ENCODE measurements around the gene FAM120B. TPM values are rescaled to one million over a fixed set of nuclear protein-coding genes. Genes with fewer than 3 reads are reported as not detected.

The FAM120B gene
- total RNA-seq, 4 donors from 2014 or later: 24.6 to 40.3 (median 31.9) TPM

DNA sequence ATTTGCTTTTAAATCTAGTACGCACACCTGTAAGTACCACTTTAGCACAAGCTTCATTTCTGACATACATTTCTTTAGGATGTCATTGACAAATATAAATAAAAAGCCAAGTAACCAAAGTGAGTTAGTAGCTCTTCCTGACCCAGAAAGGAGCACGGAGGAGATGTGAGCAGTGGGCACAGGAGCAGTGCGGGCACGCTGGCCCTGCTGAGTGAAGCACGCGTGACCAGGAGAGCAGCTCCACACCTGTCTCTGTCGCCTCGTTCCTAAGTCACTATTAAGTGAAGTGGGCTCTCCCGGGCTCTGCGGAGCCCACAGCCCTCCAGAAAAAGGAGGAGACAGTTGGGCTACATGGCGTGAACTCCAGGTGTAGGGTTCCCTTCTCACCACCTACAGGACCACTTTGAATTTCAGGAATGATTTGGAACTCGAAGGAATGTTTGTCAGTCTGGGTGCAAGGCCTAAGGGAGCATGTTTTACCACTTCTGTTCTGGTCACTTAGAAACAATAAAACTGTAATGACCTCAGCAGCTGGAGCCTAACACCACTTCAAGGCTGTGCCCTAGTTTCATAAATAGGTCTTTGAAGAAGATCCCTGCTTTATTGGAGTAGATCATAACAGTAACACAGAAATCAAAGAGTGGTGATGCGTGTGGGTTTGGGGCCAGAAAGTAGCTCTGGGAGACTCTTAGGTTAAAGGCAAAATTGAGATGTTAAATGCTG is 95.9 kb downstream of the FAM120B start:
- 76 to 86% methylated on average over 4 to 11 of the region's 13 CpGs for WGBS, 2 donors (ENCODE audit: low coverage in 1 of 2)
- H3K9me3 ChIP-seq: no peaks in the 10 kb centered on the region
- H3K27ac ChIP-seq: no peak overlapping the region
- no peaks in the 10 kb centered on the region for H3K4me1 ChIP-seq
- no peak for TF ChIP-seq POLR2A (IDR thresholded peaks at IDR 0.05)
- TF ChIP-seq EP300 (IDR thresholded peaks at IDR 0.05): no peak
- TF ChIP-seq, protein P1, sequence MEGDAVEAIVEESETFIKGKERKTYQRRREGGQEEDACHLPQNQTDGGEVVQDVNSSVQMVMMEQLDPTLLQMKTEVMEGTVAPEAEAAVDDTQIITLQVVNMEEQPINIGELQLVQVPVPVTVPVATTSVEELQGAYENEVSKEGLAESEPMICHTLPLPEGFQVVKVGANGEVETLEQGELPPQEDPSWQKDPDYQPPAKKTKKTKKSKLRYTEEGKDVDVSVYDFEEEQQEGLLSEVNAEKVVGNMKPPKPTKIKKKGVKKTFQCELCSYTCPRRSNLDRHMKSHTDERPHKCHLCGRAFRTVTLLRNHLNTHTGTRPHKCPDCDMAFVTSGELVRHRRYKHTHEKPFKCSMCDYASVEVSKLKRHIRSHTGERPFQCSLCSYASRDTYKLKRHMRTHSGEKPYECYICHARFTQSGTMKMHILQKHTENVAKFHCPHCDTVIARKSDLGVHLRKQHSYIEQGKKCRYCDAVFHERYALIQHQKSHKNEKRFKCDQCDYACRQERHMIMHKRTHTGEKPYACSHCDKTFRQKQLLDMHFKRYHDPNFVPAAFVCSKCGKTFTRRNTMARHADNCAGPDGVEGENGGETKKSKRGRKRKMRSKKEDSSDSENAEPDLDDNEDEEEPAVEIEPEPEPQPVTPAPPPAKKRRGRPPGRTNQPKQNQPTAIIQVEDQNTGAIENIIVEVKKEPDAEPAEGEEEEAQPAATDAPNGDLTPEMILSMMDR (IDR thresholded peaks at IDR 0.05): no peak
- no peak for TF ChIP-seq POLR2AphosphoS5 (IDR thresholded peaks at IDR 0.05)
- H3K4me3 ChIP-seq: no peak overlapping the region
- H3K36me3 ChIP-seq: peaks cover 0 to 92% of the 10 kb centered on the region in 2 donors
- no peaks in the 10 kb centered on the region for H3K27me3 ChIP-seq
- no peak for ATAC-seq

DNA sequence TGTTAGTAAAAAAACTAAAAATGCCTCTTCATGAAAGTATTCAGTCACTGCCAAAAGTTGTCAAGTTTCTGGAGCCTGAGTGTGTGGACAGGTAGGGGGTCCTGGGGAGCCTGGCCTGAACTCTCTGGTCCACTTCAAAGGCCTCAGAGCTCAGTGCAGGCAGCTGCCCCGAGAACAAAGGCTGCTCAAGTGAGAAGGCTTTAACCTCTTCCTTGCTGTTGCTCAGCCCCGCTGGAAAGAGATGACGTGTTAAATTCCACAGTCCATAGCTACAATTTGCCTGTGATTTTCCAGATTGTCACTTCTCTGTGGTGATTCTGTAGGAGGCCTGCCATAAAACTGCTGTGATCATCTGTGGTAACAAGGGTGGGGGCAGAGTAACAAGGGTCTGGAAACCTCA is 96.9 kb downstream of the FAM120B start:
- no peaks in the 10 kb centered on the region for H3K4me1 ChIP-seq
- H3K27ac ChIP-seq: no peak overlapping the region
- no peaks in the 10 kb centered on the region for H3K27me3 ChIP-seq
- WGBS, 2 donors (ENCODE audit: low coverage in 1 of 2): 70% methylated on average over 2 of the region's 3 CpGs; no CpG with 5 or more reads in 1 of the 2 donors
- TF ChIP-seq POLR2A (IDR thresholded peaks at IDR 0.05) (no peak), EP300 (IDR thresholded peaks at IDR 0.05) (no peak), POLR2AphosphoS5 (IDR thresholded peaks at IDR 0.05) (no peak)
- TF ChIP-seq, protein P1 (IDR thresholded peaks at IDR 0.05): no peak
- H3K4me3 ChIP-seq: no peak overlapping the region
- H3K36me3 ChIP-seq: peaks cover 0 to 86% of the 10 kb centered on the region in 2 donors
- ATAC-seq: no peak
- no peaks in the 10 kb centered on the region for H3K9me3 ChIP-seq

DNA sequence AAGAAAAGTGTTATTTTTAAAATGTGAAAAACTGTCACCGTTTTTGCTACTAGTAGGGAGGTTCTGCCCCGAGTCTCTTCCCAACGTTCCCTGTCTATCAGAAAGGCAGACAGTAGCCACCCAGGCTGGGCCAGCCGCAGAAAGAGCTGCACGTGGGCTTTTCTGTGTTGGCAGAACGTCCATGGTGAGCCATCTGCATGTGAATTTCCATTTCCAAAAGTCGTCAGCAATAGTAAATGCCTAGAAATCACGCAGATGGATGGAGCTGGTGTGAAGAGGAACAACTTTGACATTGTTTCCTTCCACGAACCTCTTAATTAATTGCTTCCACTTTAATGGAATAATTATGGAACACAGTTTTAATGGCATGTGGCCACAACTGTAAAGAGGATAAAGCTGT is 97.5 kb downstream of the FAM120B start:
- peaks cover 0 to 81% of the 10 kb centered on the region in 2 donors for H3K36me3 ChIP-seq
- no peaks in the 10 kb centered on the region for H3K9me3 ChIP-seq
- no peak overlapping the region for H3K4me3 ChIP-seq
- H3K27ac ChIP-seq: no peak overlapping the region
- 62 to 64% methylated on average over 5 to 9 of the region's 9 CpGs for WGBS, 2 donors (ENCODE audit: low coverage in 1 of 2)
- ATAC-seq: no peak
- no peaks in the 10 kb centered on the region for H3K4me1 ChIP-seq
- TF ChIP-seq EP300 (IDR thresholded peaks at IDR 0.05) (no peak), POLR2A (IDR thresholded peaks at IDR 0.05) (no peak), POLR2AphosphoS5 (IDR thresholded peaks at IDR 0.05) (no peak)
- TF ChIP-seq, protein P1 (IDR thresholded peaks at IDR 0.05): no peak
- H3K27me3 ChIP-seq: no peaks in the 10 kb centered on the region

DNA sequence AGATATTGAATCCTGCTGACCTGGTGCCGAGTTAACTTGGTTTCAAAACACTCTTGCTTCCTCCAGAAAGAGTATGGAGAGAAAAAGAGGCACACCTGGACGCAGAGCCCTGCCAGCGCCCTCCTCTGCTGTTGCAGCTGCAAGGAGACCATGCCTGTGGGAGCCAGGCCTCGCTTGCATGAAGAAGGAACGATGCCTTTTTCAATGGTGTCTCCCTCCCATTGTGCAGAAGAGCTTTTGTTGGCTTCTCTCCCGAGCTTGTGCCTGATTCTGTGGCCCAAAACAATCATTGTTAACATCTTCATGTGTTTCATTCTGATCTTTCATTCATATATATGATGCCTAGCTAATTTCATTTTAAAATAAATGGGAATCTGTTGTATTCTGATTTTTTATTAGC is 98.1 kb downstream of the FAM120B start:
- H3K36me3 ChIP-seq: peaks cover 0 to 76% of the 10 kb centered on the region in 2 donors
- H3K27ac ChIP-seq: no peak overlapping the region
- H3K27me3 ChIP-seq: no peaks in the 10 kb centered on the region
- no peak overlapping the region for H3K4me3 ChIP-seq
- ATAC-seq: no peak
- 75 to 85% methylated on average over 5 to 6 of the region's 6 CpGs for WGBS, 2 donors (ENCODE audit: low coverage in 1 of 2)
- H3K9me3 ChIP-seq: no peaks in the 10 kb centered on the region
- TF ChIP-seq POLR2AphosphoS5 (IDR thresholded peaks at IDR 0.05): no peak
- TF ChIP-seq EP300 (IDR thresholded peaks at IDR 0.05): no peak
- TF ChIP-seq, protein P1 (IDR thresholded peaks at IDR 0.05): no peak
- TF ChIP-seq POLR2A (IDR thresholded peaks at IDR 0.05): no peak
- no peaks in the 10 kb centered on the region for H3K4me1 ChIP-seq

All from gastroesophageal sphincter (tissue), 4 donors.